Gastroesophageal sphincter (tissue), 4 donors: ENCODE results near the gene LYPD1. TPM values are rescaled to one million over a fixed set of nuclear protein-coding genes. Genes with fewer than 3 reads are reported as not detected.

Experiments
- ATAC-seq: fragments of 150-250 bp; one replicate; pipeline ENCODE4 v1.9.1; 2016; ENCODE audit warnings: mild to moderate bottlenecking, moderate library complexity
- H3K27ac ChIP-seq, 4 donors: fragments of 200-600 bp; sonication (generic) in 3 of 4; 1 replicate in 3 of 4; 2 replicates in 1 of 4; pipeline ENCODE4 v1.5.1; 2016 to 2019
- H3K27me3 ChIP-seq: fragments of 200-600 bp; sonication (generic); one replicate; pipeline ENCODE4 v1.5.1; 2019
- H3K36me3 ChIP-seq, 2 donors: fragments of 200-600 bp; sonication (generic); one replicate each; pipeline ENCODE4 v1.5.1; 2019; ENCODE audit warnings: control low read depth in 1 of 2
- H3K4me1 ChIP-seq, 3 donors: fragments of 200-600 bp; sonication (generic); 1 replicate in 2 of 3; 2 replicates in 1 of 3; pipeline ENCODE4 v1.5.1; 2016 to 2019; ENCODE audit warnings: control low read depth in 2 of 3
- H3K4me3 ChIP-seq, 2 donors: fragments of 200-600 bp; sonication (generic); one replicate each; pipeline ENCODE4 v1.5.1; 2019; ENCODE audit warnings: mild to moderate bottlenecking in 1 of 2, moderate library complexity in 1 of 2
- H3K9me3 ChIP-seq, 3 donors: fragments of 200-600 bp; sonication (generic); one replicate each; pipeline ENCODE4 v1.5.1; 2017 to 2019; ENCODE audit warnings: control low read depth in 2 of 3
- CTCF ChIP-seq, 4 experiments: fragments of 200-600 bp in 2 of 4; fragments of 450-650 bp in 2 of 4; sonication (generic) in 1 of 4; IDR thresholded peaks; one replicate each; pipeline ENCODE4 v1.5.1; 2017 to 2019; ENCODE audit warnings: antibody characterized with exemption in 4 of 4, mild to moderate bottlenecking in 2 of 4, moderate library complexity in 2 of 4
- EP300 ChIP-seq: sonication (generic); formaldehyde crosslinking; IDR thresholded peaks from one replicate; pipeline ENCODE4 v1.6.1; 2017; ENCODE audit warnings: antibody characterized with exemption, mild to moderate bottlenecking
- POLR2A ChIP-seq, 2 donors: fragments of 450-650 bp; IDR thresholded peaks; one replicate each; pipeline ENCODE4 v1.6.1; 2017; ENCODE audit warnings: antibody characterized with exemption in 2 of 2, mild to moderate bottlenecking in 2 of 2, moderate library complexity in 1 of 2
- POLR2AphosphoS5 ChIP-seq: sonication (generic); formaldehyde crosslinking; IDR thresholded peaks from one replicate; pipeline ENCODE4 v1.6.1; 2017; ENCODE audit warnings: antibody characterized with exemption
- WGBS, 2 donors: methylation state at CpG; one replicate each; pipeline ENCODE4 v1.1.5; 2018; ENCODE audit warnings: low coverage in 1 of 2; 5-methylcytosine and 5-hydroxymethylcytosine counted together
- total RNA-seq, 4 donors: library from RNA; depleted of rRNA; stranded (reverse); fragments of >200 nt; gene quantifications; one replicate each; pipeline ENCODE4 v1.1.0, GENCODE V29; 2016

Gene LYPD1
- total RNA-seq, 4 donors from 2014 or later, result 0.62 to 4.2 (median 1.1) TPM; not detected in 1

- Histone ChIP-seq H3K4me3 (no peak overlapping the region), H3K9me3 (no peaks in the 10 kb centered on the region), H3K4me1 (no peaks in the 10 kb centered on the region), H3K27me3 (no peaks in the 10 kb centered on the region), H3K36me3 (no peaks in the 10 kb centered on the region), H3K27ac (no peak overlapping the region)
- 45 to 95% methylated on average over 2 to 4 of the region's 5 CpGs for WGBS, 2 donors
- ATAC-seq, result no peak
- TF ChIP-seq EP300, result no peak
- no peak for TF ChIP-seq POLR2AphosphoS5
- no peak for TF ChIP-seq POLR2A (IDR thresholded peaks at IDR 0.05)
Measured at GRCh38 chr2:132615329-132616085, 54.5 kb downstream of the LYPD1 start.

GRCh38 chr2:132611719-132612118 lies 58.3 kb downstream of the LYPD1 start:
- no peak for TF ChIP-seq POLR2AphosphoS5
- H3K4me1 ChIP-seq, result no peaks in the 10 kb centered on the region
- WGBS, 2 donors, result 41 to 90% methylated on average over 2 of the region's 2 CpGs
- H3K27me3 ChIP-seq, result no peaks in the 10 kb centered on the region
- H3K36me3 ChIP-seq, result no peaks in the 10 kb centered on the region
- H3K4me3 ChIP-seq, result no peak overlapping the region
- no peak overlapping the region for H3K27ac ChIP-seq
- no peaks in the 10 kb centered on the region for H3K9me3 ChIP-seq
- no peak for ATAC-seq

GRCh38 chr2:132609101-132609890 lies 60.7 kb downstream of the LYPD1 start:
- TF ChIP-seq POLR2AphosphoS5 (no peak), CTCF (IDR thresholded peaks at IDR 0.05) (no peak), EP300 (no peak), POLR2A (IDR thresholded peaks at IDR 0.05) (no peak)
- ATAC-seq, result no peak
- no peaks in the 10 kb centered on the region for H3K27me3 ChIP-seq
- H3K27ac ChIP-seq, result no peak overlapping the region
- no peaks in the 10 kb centered on the region for H3K4me1 ChIP-seq
- WGBS, 2 donors, result 88 to 92% methylated on average over 4 to 8 of the region's 8 CpGs
- H3K9me3 ChIP-seq, result no peaks in the 10 kb centered on the region
- no peaks in the 10 kb centered on the region for H3K36me3 ChIP-seq
- no peak overlapping the region for H3K4me3 ChIP-seq

GRCh38 chr2:132608311-132608710 lies 61.7 kb downstream of the LYPD1 start:
- TF ChIP-seq POLR2A (IDR thresholded peaks at IDR 0.05), result no peak
- TF ChIP-seq EP300, result no peak
- no peak for TF ChIP-seq CTCF (IDR thresholded peaks at IDR 0.05)
- no peak for TF ChIP-seq POLR2AphosphoS5
- Histone ChIP-seq H3K27me3 (no peaks in the 10 kb centered on the region), H3K27ac (no peak overlapping the region), H3K9me3 (no peaks in the 10 kb centered on the region), H3K4me1 (no peaks in the 10 kb centered on the region), H3K36me3 (no peaks in the 10 kb centered on the region), H3K4me3 (no peak overlapping the region)
- 79% methylated on average over 3 of the region's 6 CpGs; no CpG with 5 or more reads in 1 of the 2 donors for WGBS, 2 donors
- ATAC-seq, result no peak

GRCh38 chr2:132607426-132608090 lies 62.4 kb downstream of the LYPD1 start:
- Histone ChIP-seq H3K4me1 (no peaks in the 10 kb centered on the region), H3K27ac (no peak overlapping the region), H3K36me3 (no peaks in the 10 kb centered on the region), H3K27me3 (no peaks in the 10 kb centered on the region), H3K9me3 (no peaks in the 10 kb centered on the region), H3K4me3 (no peak overlapping the region)
- 81 to 90% methylated on average over 3 to 4 of the region's 4 CpGs for WGBS, 2 donors
- no peak for TF ChIP-seq POLR2AphosphoS5
- TF ChIP-seq CTCF (IDR thresholded peaks at IDR 0.05), result no peak
- TF ChIP-seq POLR2A (IDR thresholded peaks at IDR 0.05), result no peak
- TF ChIP-seq EP300, result no peak
- no peak for ATAC-seq
